NCI-H446 treated with DMSO at 0.1 percent for 48 hours (cell line): Measurements from ENCODE around the gene BRINP2.
"Not testable (repeated sequence)": the region's sequence is repeated elsewhere in the genome, so short reads cannot be mapped to it uniquely, and the experiment has no call there.

Source experiments
- DNase-seq: peaks from one replicate; lab custom pipeline; 2025; lab: John Stamatoyannopoulos, UW

BRINP2 gene

GRCh38 chr1:177311586-177311985 lies 140.8 kb downstream of the BRINP2 start:
- DNase-seq: no peak

GRCh38 chr1:177315261-177315660 lies 144.5 kb downstream of the BRINP2 start:
- DNase-seq: no peak

- no peak for DNase-seq
These were observed 145.0 kb downstream of the BRINP2 start for GRCh38 chr1:177315761-177316160.

- DNase-seq: not testable (repeated sequence)
These were observed 150.7 kb downstream of the BRINP2 start for GRCh38 chr1:177321434-177321833.

GRCh38 chr1:177328251-177328650 lies 157.5 kb downstream of the BRINP2 start:
- no peak for DNase-seq

GRCh38 chr1:177329871-177330270 lies 159.1 kb downstream of the BRINP2 start:
- no peak for DNase-seq
